IMR-90 (cell line): ENCODE data around the gene TMEM8B. TPM values are rescaled to one million over a fixed set of nuclear protein-coding genes. Genes with fewer than 3 reads are reported as not detected.

Experiments used
- ATAC-seq: fragments of 200-7000 bp; cut with Tn5 transposase; 2 replicates; pipeline ENCODE4 v1.9.1; 2020; ENCODE audit warnings: low read depth, mild to moderate bottlenecking, moderate library complexity
- BruUV-seq: library from RNA; stranded (reverse); fragments of 400-500 nt; replicated peaks from 2 replicates; lab custom pipeline; 2021; lab: Mats Ljungman, UMichigan
- CTCF ChIA-PET: fragments of 300-600 bp; formaldehyde crosslinking; extraction: SDS; loops from one replicate; lab custom pipeline; 2021; ENCODE audit warnings: antibody characterized with exemption; lab: Yijun Ruan, JAX
- POLR2A ChIA-PET: fragments of 300-600 bp; sonication (Branson Sonifier 250); formaldehyde crosslinking; loops from one replicate; lab custom pipeline; 2022; ENCODE audit warnings: antibody characterized with exemption; ENCODE audit not compliant: unreplicated experiment; lab: Charles Lee
- DNase-seq: peaks from one replicate; pipeline ENCODE4 v3.0.0; 2013
- H2AFZ ChIP-seq: replicated peaks from 2 replicates; pipeline ENCODE3; 2013; ENCODE audit warnings: low read length, mild to moderate bottlenecking; ENCODE audit not compliant: poor library complexity
- H2AK5ac ChIP-seq: 2 replicates; pipeline ENCODE4 v1.6.1; 2013; ENCODE audit warnings: low read depth, low read length, inconsistent platforms
- H2AK9ac ChIP-seq: replicated peaks from 2 replicates; pipeline ENCODE3; 2013; ENCODE audit warnings: mild to moderate bottlenecking, low read depth, low read length, moderate library complexity; ENCODE audit not compliant: poor library complexity
- H2BK120ac ChIP-seq: 2 replicates; pipeline ENCODE4 v1.6.1; 2013; ENCODE audit warnings: low read depth, low read length, inconsistent platforms
- H2BK15ac ChIP-seq: 3 replicates; pipeline ENCODE4 v1.6.1; 2013; ENCODE audit warnings: low read depth, low read length, inconsistent platforms
- H2BK20ac ChIP-seq: 2 replicates; pipeline ENCODE4 v1.6.1; 2013; ENCODE audit warnings: low read depth, mild to moderate bottlenecking, inconsistent platforms, low read length, moderate library complexity
- H2BK5ac ChIP-seq: 2 replicates; pipeline ENCODE4 v1.6.1; 2013; ENCODE audit warnings: mild to moderate bottlenecking, low read depth, low read length, inconsistent platforms; ENCODE audit not compliant: poor library complexity, severe bottlenecking
- H3K14ac ChIP-seq: replicated peaks from 2 replicates; pipeline ENCODE4 v1.6.1; 2013; ENCODE audit warnings: low read depth, low read length, inconsistent platforms
- H3K18ac ChIP-seq: 2 replicates; pipeline ENCODE4 v1.6.1; 2013; ENCODE audit warnings: low read depth, low read length, control low read depth
- H3K23ac ChIP-seq: 2 replicates; pipeline ENCODE4 v1.6.1; 2013; ENCODE audit warnings: low read depth, low read length, inconsistent platforms
- H3K27ac ChIP-seq: 2 replicates; pipeline ENCODE4 v1.5.1; 2013; ENCODE audit warnings: mild to moderate bottlenecking, control low read depth, low read length; ENCODE audit not compliant: insufficient read depth
- H3K27me3 ChIP-seq: 2 replicates; pipeline ENCODE4 v1.6.1; 2013; ENCODE audit warnings: low read length; ENCODE audit not compliant: control insufficient read depth, insufficient read depth
- H3K36me3 ChIP-seq: 2 replicates; pipeline ENCODE4 v1.6.1; 2013; ENCODE audit warnings: low read length, mixed read lengths; ENCODE audit not compliant: control insufficient read depth, insufficient read depth
- H3K4ac ChIP-seq: 2 replicates; pipeline ENCODE4 v1.6.1; 2013; ENCODE audit warnings: low read depth, low read length, inconsistent platforms
- H3K4me1 ChIP-seq: 2 replicates; pipeline ENCODE4 v1.6.1; 2013; ENCODE audit warnings: low read length, mixed read lengths; ENCODE audit not compliant: control insufficient read depth, insufficient read depth
- H3K4me2 ChIP-seq: 2 replicates; pipeline ENCODE4 v1.6.1; 2013; ENCODE audit warnings: low read depth, mild to moderate bottlenecking, control low read depth, low read length, moderate library complexity
- H3K4me3 ChIP-seq: 2 replicates; pipeline ENCODE4 v1.5.1; 2013; ENCODE audit warnings: low read depth, mild to moderate bottlenecking, control low read depth, low read length, moderate library complexity; ENCODE audit not compliant: insufficient read depth
- H3K56ac ChIP-seq: 2 replicates; pipeline ENCODE4 v1.6.1; 2013; ENCODE audit warnings: low read length, inconsistent platforms; ENCODE audit not compliant: insufficient read depth; ENCODE audit errors: extremely low read depth
- H3K79me1 ChIP-seq, 2 experiments: 2 replicates each; pipeline ENCODE4 v1.6.1; 2013; ENCODE audit warnings: low read length in 2 of 2, inconsistent platforms in 1 of 2, low read depth in 1 of 2
- H3K9ac ChIP-seq: 2 replicates; pipeline ENCODE4 v1.6.1; 2013; ENCODE audit warnings: low read depth, low read length, control low read depth
- H3K9me1 ChIP-seq: 2 replicates; pipeline ENCODE4 v1.6.1; 2013; ENCODE audit warnings: low read length, inconsistent platforms; ENCODE audit not compliant: insufficient read depth
- H3K9me3 ChIP-seq: 2 replicates; pipeline ENCODE4 v1.6.1; 2013; ENCODE audit warnings: low read length; ENCODE audit not compliant: control insufficient read depth, insufficient read depth
- H4K20me1 ChIP-seq: 2 replicates; pipeline ENCODE4 v1.6.1; 2013; ENCODE audit warnings: low read length, inconsistent platforms; ENCODE audit not compliant: insufficient read depth
- H4K5ac ChIP-seq: 2 replicates; pipeline ENCODE4 v1.6.1; 2013; ENCODE audit warnings: mild to moderate bottlenecking, low read depth, low read length, control low read depth
- H4K8ac ChIP-seq, 2 experiments: 2 replicates each; pipeline ENCODE4 v1.6.1; 2013; ENCODE audit warnings: low read depth in 2 of 2, low read length in 2 of 2, control low read depth in 1 of 2, inconsistent platforms in 1 of 2
- H4K91ac ChIP-seq: 2 replicates; pipeline ENCODE4 v1.6.1; 2013; ENCODE audit warnings: low read depth, low read length, inconsistent platforms; ENCODE audit not compliant: insufficient read depth
- BHLHE40 ChIP-seq: fragments of 150-350 bp; IDR thresholded peaks from 2 replicates; pipeline ENCODE4 v1.6.1; 2016; ENCODE audit warnings: mild to moderate bottlenecking, low read depth, low read length
- CEBPB ChIP-seq: IDR thresholded peaks from 2 replicates; pipeline ENCODE4 v1.6.1; 2012; ENCODE audit warnings: low read depth, low read length, improper control_type of control experiment
- CHD1 ChIP-seq: IDR thresholded peaks from 2 replicates; pipeline ENCODE4 v1.6.1; 2012; ENCODE audit warnings: low read depth, low read length, improper control_type of control experiment
- FOS ChIP-seq: fragments of 150-350 bp; IDR thresholded peaks from 2 replicates; pipeline ENCODE4 v1.6.1; 2016; ENCODE audit warnings: low read depth, low read length
- MAFK ChIP-seq: IDR thresholded peaks from 2 replicates; pipeline ENCODE4 v1.6.1; 2012; ENCODE audit warnings: low read depth, low read length, improper control_type of control experiment
- MXI1 ChIP-seq: IDR thresholded peaks from 2 replicates; pipeline ENCODE4 v1.6.1; 2012; ENCODE audit warnings: low read depth, mild to moderate bottlenecking, low read length, moderate library complexity, borderline replicate concordance
- RFX5 ChIP-seq: IDR thresholded peaks from 2 replicates; pipeline ENCODE4 v1.8.0; 2012; ENCODE audit warnings: low read depth, mild to moderate bottlenecking, low read length, moderate library complexity
- dilution Hi-C: fragments of 300-500 bp; cut with HindIII; formaldehyde crosslinking; loops from one replicate; pipeline ENCODE4 v1.14.3; 2018; ENCODE audit warnings: low sequenced_read_pairs; ENCODE audit not compliant: unreplicated experiment
- in situ Hi-C: fragments of 300-500 bp; cut with MboI; formaldehyde crosslinking; loops from 3 replicates; pipeline ENCODE4 v1.14.3; 2019; ENCODE audit warnings: low sequenced_read_pairs, inconsistent platforms, mixed read lengths
- intact Hi-C: fragments of 100-400 bp; cut with micrococcal nuclease; formaldehyde crosslinking; loops from 2 replicates; pipeline ENCODE4 v1.10.0; 2022
- polyA plus RNA-seq, 3 experiments: library from polyadenylated mRNA; depleted of rRNA; stranded (reverse); fragments of >200 nt; gene quantifications; 2 replicates each; pipeline ENCODE4 v1.2.3, GENCODE V29; 2012; ENCODE audit warnings: low replicate concordance in 1 of 3
- total RNA-seq: library from RNA; depleted of rRNA; stranded (reverse); fragments of >200 nt; gene quantifications from 2 replicates; pipeline ENCODE4 v1.2.3, GENCODE V29; 2012
- TF ChIP-seq, protein P1 (sequence below): fragments of 150-350 bp; IDR thresholded peaks from 2 replicates; pipeline ENCODE4 v1.6.1; 2017; ENCODE audit warnings: mild to moderate bottlenecking, antibody characterized with exemption, low read length, low read depth

The TMEM8B gene
- total and polyA plus RNA-seq, 2 of the 4 experiments (the other 2 are of a cell fraction), result 0.72 to 8.3 TPM

DNA sequence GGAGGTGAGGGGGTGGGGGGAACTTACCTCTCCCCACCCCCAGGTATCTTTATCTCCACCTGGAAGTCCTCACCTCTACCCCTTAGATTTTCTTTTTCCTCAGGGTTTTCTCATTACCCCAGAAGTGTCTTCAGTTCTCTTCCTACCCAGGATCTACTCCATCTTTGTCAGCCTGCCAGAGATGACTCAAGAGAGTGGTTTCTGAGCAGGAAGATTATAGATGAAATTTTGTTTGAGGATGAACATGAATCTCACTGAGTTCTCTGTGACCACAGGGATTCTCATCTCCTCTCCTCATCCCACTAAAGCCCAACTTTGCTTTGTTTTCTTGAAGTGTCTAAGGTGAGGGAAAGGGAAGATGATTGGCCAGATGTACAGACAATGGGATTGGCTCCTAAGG lies 9.0 kb upstream of the TMEM8B start:
- Histone ChIP-seq H3K4me3 (no peak overlapping the region), H4K91ac (no peak overlapping the region), H2BK120ac (no peak overlapping the region), H4K20me1 (peaks cover 4% of the 10 kb centered on the region), H3K9me1 (peaks cover 4% of the 10 kb centered on the region), H3K27me3 (peaks cover 6% of the 10 kb centered on the region; the same call in 1 of the 2 replicates), H3K4ac (no peak overlapping the region; the same call in 1 of the 2 replicates), H3K18ac (no peak overlapping the region), H3K9me3 (no peaks in the 10 kb centered on the region), H2BK20ac (no peak overlapping the region), H2AK5ac (no peak overlapping the region), H2BK15ac (no peak overlapping the region), H3K9ac (no peak overlapping the region), H2AK9ac (no peak overlapping the region), H3K23ac (no peak overlapping the region), H2BK5ac (no peak overlapping the region), H3K36me3 (no peaks in the 10 kb centered on the region), H3K14ac (no peak overlapping the region), H3K79me1 (no peaks in the 10 kb centered on the region), H3K4me1 (peaks cover 2% of the 10 kb centered on the region; the same call in 1 of the 2 replicates), H4K5ac (no peak overlapping the region), H3K4me2 (no peak overlapping the region), H4K8ac (no peak overlapping the region), H3K56ac (no peak overlapping the region), H3K27ac (no peak overlapping the region), H2AFZ (peak overlapping the region; percentile 34)
- intact Hi-C loops, result loop anchor here (10.0 kb wide), 1 partner anchor 205 kb away; no protein-coding TSS in a partner anchor
- dilution Hi-C loops, result no loop called here
- peak; percentile 77 for DNase-seq
- ATAC-seq, result no peak
- ChIA-PET CTCF (interaction anchor here (1.3 kb wide), 1 partner anchor 62 kb away, joined by 3 read pairs; no protein-coding TSS in a partner anchor), POLR2A (no interaction called here)
- BruUV-seq, result no TSS peak
- in situ Hi-C loops, result no loop called here
- TF ChIP-seq MAFK, result no peak
- no peak for TF ChIP-seq RFX5
- no peak for TF ChIP-seq CEBPB
- TF ChIP-seq BHLHE40, result no peak
- TF ChIP-seq, protein P1, sequence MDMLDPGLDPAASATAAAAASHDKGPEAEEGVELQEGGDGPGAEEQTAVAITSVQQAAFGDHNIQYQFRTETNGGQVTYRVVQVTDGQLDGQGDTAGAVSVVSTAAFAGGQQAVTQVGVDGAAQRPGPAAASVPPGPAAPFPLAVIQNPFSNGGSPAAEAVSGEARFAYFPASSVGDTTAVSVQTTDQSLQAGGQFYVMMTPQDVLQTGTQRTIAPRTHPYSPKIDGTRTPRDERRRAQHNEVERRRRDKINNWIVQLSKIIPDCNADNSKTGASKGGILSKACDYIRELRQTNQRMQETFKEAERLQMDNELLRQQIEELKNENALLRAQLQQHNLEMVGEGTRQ, result no peak
- TF ChIP-seq FOS, result no peak
- no peak for TF ChIP-seq CHD1
- no peak for TF ChIP-seq MXI1
